Pancreas (tissue), 10 donors: Measurements from ENCODE around the gene MTG2. TPM values are rescaled to one million over a fixed set of nuclear protein-coding genes. Genes with fewer than 3 reads are reported as not detected.

Experiments
- ATAC-seq, 4 donors: fragments of 200-7000 bp; cut with Tn5 transposase; one replicate each; pipeline versions ENCODE4 v1.8.0 to v1.9.1; 2020; ENCODE audit warnings: mild to moderate bottlenecking in 4 of 4, moderate library complexity in 4 of 4
- DNase-seq, 6 donors: peaks; one replicate each; pipeline ENCODE4 v3.0.0-alpha.2; 2020
- FAIRE-seq: peaks from 2 replicates; lab custom pipeline; 2012; peaks lifted over from hg19 to GRCh38; lab: Jason Lieb, UNC
- H3K27ac ChIP-seq, 4 donors: fragments of 200-600 bp; sonication (generic); 1 replicate in 3 of 4; 2 replicates in 1 of 4; pipeline versions ENCODE4 v1.5.0 to v1.8.0; 2020
- H3K27me3 ChIP-seq, 4 donors: fragments of 200-600 bp; one replicate each; pipeline ENCODE4 v1.8.0; 2021
- H3K36me3 ChIP-seq, 3 donors: fragments of 200-600 bp; sonication (generic) in 1 of 3; one replicate each; pipeline versions ENCODE4 v1.5.0 to v1.8.0; 2020 to 2021
- H3K4me1 ChIP-seq, 3 donors: fragments of 200-600 bp; one replicate each; pipeline ENCODE4 v1.8.0; 2021
- H3K4me3 ChIP-seq, 4 donors: fragments of 200-600 bp; sonication (generic) in 2 of 4; one replicate each; pipeline versions ENCODE4 v1.5.0 to v1.8.0; 2020 to 2021
- H3K9me3 ChIP-seq, 4 donors: fragments of 200-600 bp; one replicate each; pipeline ENCODE4 v1.8.0; 2021
- WGBS, 2 donors: extraction: QIAGEN DNeasy Blood & Tissue Kit; methylation state at CpG; one replicate each; pipeline ENCODE4 v1.1.7; 2013; 5-methylcytosine and 5-hydroxymethylcytosine counted together
- intact Hi-C, 3 donors: fragments of 100-400 bp; cut with DNase I; formaldehyde crosslinking; loops; one replicate each; pipeline versions ENCODE4 v1.11.1 to v1.14.2; 2022
- polyA plus RNA-seq, 2 donors: library from polyadenylated mRNA; stranded (reverse); fragments of 200-250 nt; gene quantifications; one replicate each; pipeline ENCODE4 v1.2.3, GENCODE V29; 2013
- total RNA-seq, 6 donors: library from RNA; stranded (reverse); fragmentation: NEBNext Ultra II Directional in 4 of 6; extraction: Animal tissue kit (Norgen Biotek cat#: 25700) in 4 of 6; gene quantifications; one replicate each; pipeline versions ENCODE4 v1.2.1 to v1.2.4, GENCODE V29; 2021 to 2023
- TF ChIP-seq, protein P1 (sequence below), 4 donors: fragments of 200-600 bp; sonication (generic) in 3 of 4; IDR thresholded peaks; one replicate each; pipeline versions ENCODE4 v1.5.0 to v1.8.0; 2021; ENCODE audit warnings: antibody characterized with exemption in 4 of 4
- donor health status: healthy with polysubstance abuse.
- donor health status: DM: no; HTN: no; CAD: no; lungs with moderate emphysema.
- donor health status: DM: no; HTN: no; CAD: no.
- donor health status: control.
- donor health status: control.
- donor health status: Bipolar disorder and iron deficiency.
- donor health status: DM: yes; HTN: yes; CAD: no.
- donor health status: DM: no; HTN: no; CAD: no.
- donor health status: DM: no; HTN: no; CAD: no.
- donor health status: DM: yes; HTN: yes; CAD: no.

Gene MTG2
- total and polyA plus RNA-seq, 8 donors, result 9.7 to 55.3 (median 14.2) TPM

DNA sequence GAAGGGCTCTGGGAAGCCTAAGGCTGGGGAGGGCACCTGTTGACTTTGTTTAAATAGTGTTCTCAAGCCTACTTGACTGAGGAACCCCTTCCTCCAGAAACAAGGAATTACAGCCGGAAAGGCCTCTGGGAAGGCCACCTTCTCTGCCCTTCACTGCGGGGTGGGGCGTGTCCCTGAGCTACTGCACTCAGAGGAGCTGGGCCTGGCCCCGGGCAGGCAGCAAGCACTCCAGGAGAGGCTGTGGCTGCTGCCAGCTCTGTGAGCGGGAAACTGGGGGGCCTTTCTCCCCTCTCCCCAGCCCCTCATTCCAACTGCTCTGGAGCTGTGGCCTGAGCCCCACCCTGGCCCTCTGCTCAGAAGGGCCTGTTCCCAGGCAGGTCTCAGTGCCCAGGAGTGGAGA, 51.5 kb downstream of the MTG2 start:
- no peaks in the 10 kb centered on the region for H3K36me3 ChIP-seq
- no peak overlapping the region for H3K27ac ChIP-seq
- ATAC-seq (peak in 1 of 4 donors; percentile 15), DNase-seq (peak in 2 of 6 donors; percentile 58 to 73), FAIRE-seq (no peak)
- peaks cover 0 to 20% (median 11%) of the 10 kb centered on the region in 3 donors for H3K4me1 ChIP-seq
- H3K9me3 ChIP-seq, result no peaks in the 10 kb centered on the region
- no peaks in the 10 kb centered on the region for H3K27me3 ChIP-seq
- H3K4me3 ChIP-seq, result no peak overlapping the region
- 24 to 65% methylated on average over 5 of the region's 5 CpGs for whole genome bisulfite sequencing, 2 donors
- TF ChIP-seq, protein P1, sequence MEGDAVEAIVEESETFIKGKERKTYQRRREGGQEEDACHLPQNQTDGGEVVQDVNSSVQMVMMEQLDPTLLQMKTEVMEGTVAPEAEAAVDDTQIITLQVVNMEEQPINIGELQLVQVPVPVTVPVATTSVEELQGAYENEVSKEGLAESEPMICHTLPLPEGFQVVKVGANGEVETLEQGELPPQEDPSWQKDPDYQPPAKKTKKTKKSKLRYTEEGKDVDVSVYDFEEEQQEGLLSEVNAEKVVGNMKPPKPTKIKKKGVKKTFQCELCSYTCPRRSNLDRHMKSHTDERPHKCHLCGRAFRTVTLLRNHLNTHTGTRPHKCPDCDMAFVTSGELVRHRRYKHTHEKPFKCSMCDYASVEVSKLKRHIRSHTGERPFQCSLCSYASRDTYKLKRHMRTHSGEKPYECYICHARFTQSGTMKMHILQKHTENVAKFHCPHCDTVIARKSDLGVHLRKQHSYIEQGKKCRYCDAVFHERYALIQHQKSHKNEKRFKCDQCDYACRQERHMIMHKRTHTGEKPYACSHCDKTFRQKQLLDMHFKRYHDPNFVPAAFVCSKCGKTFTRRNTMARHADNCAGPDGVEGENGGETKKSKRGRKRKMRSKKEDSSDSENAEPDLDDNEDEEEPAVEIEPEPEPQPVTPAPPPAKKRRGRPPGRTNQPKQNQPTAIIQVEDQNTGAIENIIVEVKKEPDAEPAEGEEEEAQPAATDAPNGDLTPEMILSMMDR (IDR thresholded peaks at IDR 0.05), result no peak
- intact Hi-C loops, result no loop called here

DNA sequence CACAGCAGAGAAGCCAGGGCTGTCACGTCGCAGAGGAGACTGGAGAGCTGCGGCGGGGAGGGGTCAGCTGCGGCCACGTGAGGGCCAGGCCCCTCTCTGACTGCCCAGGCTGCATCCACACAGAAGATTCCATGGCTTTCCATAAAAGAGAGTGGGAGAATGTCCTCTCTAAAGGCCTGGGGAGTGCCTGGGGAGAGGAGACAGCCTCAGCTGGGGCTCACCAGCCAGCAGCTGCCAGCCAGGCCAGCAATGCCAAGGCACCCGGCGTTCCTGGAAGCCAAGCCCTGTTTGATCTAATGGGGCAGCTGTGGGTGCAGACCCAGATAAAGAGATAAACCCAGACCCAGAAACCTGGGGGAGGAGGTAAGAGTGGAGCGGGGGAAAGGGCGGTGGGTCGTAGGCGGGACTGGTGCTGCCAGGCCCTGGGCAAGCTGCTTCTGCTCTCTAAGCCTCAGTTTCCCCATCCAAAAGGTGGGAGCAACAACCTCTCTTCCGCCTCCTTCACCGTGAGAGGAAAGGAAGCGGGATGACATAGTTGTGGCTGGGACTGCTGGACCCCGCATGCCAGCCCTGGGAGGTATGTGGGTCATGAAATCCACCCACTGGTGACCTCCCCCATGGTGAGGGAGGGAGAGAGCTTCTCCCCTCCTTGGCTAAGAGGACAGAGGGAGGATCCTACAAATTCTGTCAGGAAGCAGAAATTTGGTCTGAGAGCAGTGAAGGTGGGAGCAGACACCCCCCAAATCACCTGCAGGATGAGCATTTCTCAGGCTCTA, 52.4 kb downstream of the MTG2 start:
- FAIRE-seq (no peak), ATAC-seq (no peak), DNase-seq (peak in 3 of 6 donors; percentile 59 to 72 (median 63))
- no peaks in the 10 kb centered on the region for H3K9me3 ChIP-seq
- intact Hi-C loops, result no loop called here
- H3K4me3 ChIP-seq, result no peak overlapping the region
- TF ChIP-seq, protein P1 (IDR thresholded peaks at IDR 0.05), result no peak
- 45 to 77% methylated on average over 16 of the region's 16 CpGs for WGBS, 2 donors
- no peaks in the 10 kb centered on the region for H3K36me3 ChIP-seq
- no peaks in the 10 kb centered on the region for H3K27me3 ChIP-seq
- H3K27ac ChIP-seq, result no peak overlapping the region
- peaks cover 3 to 23% (median 11%) of the 10 kb centered on the region in 3 donors for H3K4me1 ChIP-seq

DNA sequence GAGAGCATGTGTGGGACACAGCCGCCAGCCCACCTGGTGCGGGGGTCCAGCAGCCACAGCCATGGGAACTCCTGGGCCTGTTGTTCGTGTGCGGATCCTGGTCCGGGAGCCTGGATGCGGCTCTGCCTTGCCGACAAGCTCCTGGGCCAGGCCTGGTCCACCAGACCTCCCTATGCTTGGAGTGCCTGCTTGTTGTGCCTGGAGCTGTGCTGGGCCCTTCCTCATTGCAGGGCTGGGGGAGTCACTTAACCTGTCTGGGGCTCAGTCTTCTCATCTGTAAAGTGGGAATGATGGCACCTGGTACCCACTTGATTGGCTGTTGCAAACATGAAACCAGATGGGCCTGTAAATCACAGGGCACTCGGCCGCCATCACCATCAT, 52.9 kb downstream of the MTG2 start:
- no peak overlapping the region for H3K27ac ChIP-seq
- H3K4me3 ChIP-seq, result no peak overlapping the region
- ATAC-seq (no peak), FAIRE-seq (no peak), DNase-seq (peak in 2 of 6 donors; percentile 27 to 61)
- no peaks in the 10 kb centered on the region for H3K9me3 ChIP-seq
- WGBS, 2 donors, result 90 to 95% methylated on average over 9 of the region's 9 CpGs
- peaks cover 9 to 28% (median 11%) of the 10 kb centered on the region in 3 donors for H3K4me1 ChIP-seq
- H3K27me3 ChIP-seq, result no peaks in the 10 kb centered on the region
- no peaks in the 10 kb centered on the region for H3K36me3 ChIP-seq
- intact Hi-C loops, result no loop called here
- TF ChIP-seq, protein P1 (IDR thresholded peaks at IDR 0.05), result no peak

DNA sequence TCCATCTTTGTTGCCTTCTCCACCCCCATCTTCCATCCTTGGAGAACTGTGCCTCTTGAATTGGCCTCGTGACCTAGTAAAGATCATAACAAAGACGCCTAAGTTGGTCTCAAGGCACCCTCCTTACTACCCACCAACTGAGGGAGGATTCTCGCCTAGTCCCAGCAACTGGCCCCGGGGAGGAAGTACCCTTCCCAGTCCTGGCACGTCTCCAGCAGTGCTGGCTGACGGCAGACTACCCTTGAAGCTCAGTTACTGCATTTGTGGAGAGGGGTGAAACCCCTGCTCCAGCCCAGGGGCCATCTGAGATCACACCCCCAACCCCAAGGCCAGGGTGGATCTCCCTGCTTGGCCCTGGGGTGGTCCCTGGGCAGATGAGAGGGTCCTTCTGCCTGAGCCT, 53.4 kb downstream of the MTG2 start:
- no peak for ATAC-seq

More for the DNA sequence above, 53.4 kb downstream of the MTG2 start:
- 66% methylated on average over 6 of the region's 6 CpGs for WGBS, 2 donors
- Histone ChIP-seq H3K9me3 (no peaks in the 10 kb centered on the region), H3K4me1 (peaks cover 13 to 31% (median 14%) of the 10 kb centered on the region in 3 donors), H3K36me3 (no peaks in the 10 kb centered on the region), H3K27ac (no peak overlapping the region), H3K4me3 (no peak overlapping the region), H3K27me3 (no peaks in the 10 kb centered on the region)
- peak in 2 of 6 donors; percentile 62 to 69 for DNase-seq
- no peak for FAIRE-seq
- TF ChIP-seq, protein P1 (IDR thresholded peaks at IDR 0.05), result no peak
- intact Hi-C loops, result no loop called here
